Kidney (tissue), 14 donors: ENCODE data around the gene APH1A. TPM values are rescaled to one million over a fixed set of nuclear protein-coding genes. Genes with fewer than 3 reads are reported as not detected.
"Not testable (repeated sequence)": the region's sequence is repeated elsewhere in the genome, so short reads cannot be mapped to it uniquely, and the experiment has no call there.

Experiments
- DNase-seq, 5 donors: peaks; one replicate each; pipeline ENCODE4 v3.0.0-alpha.2; 2013 to 2020
- FAIRE-seq: peaks from 2 replicates; lab custom pipeline; 2012; peaks lifted over from hg19 to GRCh38; lab: Jason Lieb, UNC
- H3K27ac ChIP-seq, 2 donors: one replicate each; pipeline ENCODE4 v1.7.0; 2013; ENCODE audit warnings: low read depth in 2 of 2, low read length in 2 of 2, inconsistent platforms in 1 of 2
- H3K27me3 ChIP-seq: one replicate; pipeline ENCODE4 v1.7.1; 2013; ENCODE audit warnings: low read length, inconsistent platforms; ENCODE audit not compliant: control insufficient read depth, insufficient read depth
- H3K36me3 ChIP-seq, 3 donors: one replicate each; pipeline versions ENCODE4 v1.7.0 to v1.7.1; 2013; ENCODE audit warnings: low read length in 3 of 3, control low read depth in 1 of 3, inconsistent platforms in 1 of 3; ENCODE audit not compliant: insufficient read depth in 3 of 3, control insufficient read depth in 2 of 3
- H3K4me1 ChIP-seq, 3 donors: one replicate each; pipeline versions ENCODE4 v1.7.0 to v1.7.1; 2013; ENCODE audit warnings: low read length in 3 of 3, inconsistent platforms in 1 of 3, low read depth in 1 of 3; ENCODE audit not compliant: control insufficient read depth in 2 of 3, insufficient read depth in 2 of 3
- H3K4me3 ChIP-seq, 3 donors: one replicate each; pipeline versions ENCODE4 v1.7.0 to v1.8.1; 2013; ENCODE audit warnings: low read length in 3 of 3, control low read depth in 1 of 3, inconsistent platforms in 1 of 3
- H3K9ac ChIP-seq, 3 donors: one replicate each; pipeline versions ENCODE4 v1.7.0 to v1.7.1; 2013; ENCODE audit warnings: low read length in 3 of 3, control low read depth in 1 of 3, inconsistent platforms in 1 of 3
- H3K9me3 ChIP-seq, 3 donors: one replicate each; pipeline versions ENCODE4 v1.7.0 to v1.7.1; 2013; ENCODE audit warnings: low read length in 3 of 3, control low read depth in 1 of 3, inconsistent platforms in 1 of 3; ENCODE audit not compliant: control insufficient read depth in 2 of 3, insufficient read depth in 1 of 3
- CTCF ChIP-seq: IDR thresholded peaks from 3 replicates; pipeline ENCODE4 v1.5.1; 2012; ENCODE audit warnings: mild to moderate bottlenecking, moderate library complexity, borderline replicate concordance; ENCODE audit not compliant: insufficient read depth; ENCODE audit errors: extremely low read depth
- intact Hi-C: fragments of 100-400 bp; cut with DNase I; formaldehyde crosslinking; loops from one replicate; pipeline ENCODE4 v1.11.1; 2022
- polyA plus RNA-seq: library from polyadenylated mRNA; stranded (reverse); fragments of 350-450 nt; fragmentation: Illumina TruSeq; extraction: RNeasy Lipid Tissue Mini Kit (QIAGEN cat#74804); gene quantifications from one replicate; pipeline ENCODE4 v1.2.3, GENCODE V29; 2014; ENCODE audit warnings: low read depth, low replicate concordance; ENCODE audit not compliant: insufficient read depth
- total RNA-seq: library from RNA; stranded (reverse); fragmentation: NEBNext Ultra II Directional; extraction: Animal tissue kit (Norgen Biotek cat#: 25700); gene quantifications from one replicate; pipeline ENCODE4 v1.2.1, GENCODE V29; 2021
- donor health status: control.
- donor health status: control.
- donor health status: control.
- donor health status: control.
- donor health status: control.
- donor health status: DM: yes; HTN: yes; CAD: no.
- donor health status: Normal renal cell carcinoma (clear cell type).

Gene APH1A
- total and polyA plus RNA-seq, 2 donors from 2014 or later = 116 to 147 TPM

GRCh38 chr1:150234566-150235293 lies 34.1 kb downstream of the APH1A start:
- H3K9ac ChIP-seq = peak overlapping the region; percentile 72 to 97 (median 97)
- FAIRE-seq = no peak
- peak overlapping the region; percentile 93 to 94 for H3K27ac ChIP-seq
- peaks cover 0 to 3% (median 0%) of the 10 kb centered on the region in 3 donors for H3K4me1 ChIP-seq
- intact Hi-C loops = no loop called here
- no peaks in the 10 kb centered on the region for H3K27me3 ChIP-seq
- H3K4me3 ChIP-seq = peak overlapping the region; percentile 80 to 98 (median 88)
- no peaks in the 10 kb centered on the region for H3K36me3 ChIP-seq
- H3K9me3 ChIP-seq = no peaks in the 10 kb centered on the region
- DNase-seq = peak; percentile 76 to 94 (median 88)
- TF ChIP-seq CTCF = no peak

- Histone ChIP-seq H3K4me3 (peak overlapping the region; percentile 80 to 98 (median 88)), H3K9ac (peak overlapping the region; percentile 63 to 97 (median 97)), H3K27ac (peak overlapping the region; percentile 93 to 94), H3K36me3 (no peaks in the 10 kb centered on the region), H3K9me3 (no peaks in the 10 kb centered on the region), H3K4me1 (peaks cover 0 to 3% (median 0%) of the 10 kb centered on the region in 3 donors), H3K27me3 (no peaks in the 10 kb centered on the region)
- no peak for FAIRE-seq
- DNase-seq = no peak
- intact Hi-C loops = no loop called here
- no peak for TF ChIP-seq CTCF
Measured at GRCh38 chr1:150234309-150234565, 34.6 kb downstream of the APH1A start.

GRCh38 chr1:150233359-150234308 lies 35.2 kb downstream of the APH1A start:
- peak in 3 of 5 donors; percentile 53 to 87 (median 84) for DNase-seq
- peaks cover 0 to 3% (median 0%) of the 10 kb centered on the region in 3 donors for H3K4me1 ChIP-seq
- TF ChIP-seq CTCF = no peak
- peak overlapping the region; percentile 93 to 94 for H3K27ac ChIP-seq
- no peaks in the 10 kb centered on the region for H3K27me3 ChIP-seq
- peak overlapping the region; percentile 63 to 97 (median 97) for H3K9ac ChIP-seq
- no peaks in the 10 kb centered on the region for H3K9me3 ChIP-seq
- H3K36me3 ChIP-seq = no peaks in the 10 kb centered on the region
- peak overlapping the region; percentile 80 to 98 (median 88) for H3K4me3 ChIP-seq
- intact Hi-C loops = no loop called here
- no peak for FAIRE-seq

- H3K4me1 ChIP-seq, H3K36me3 ChIP-seq, H3K9me3 ChIP-seq, intact Hi-C loops, FAIRE-seq, H3K27me3 ChIP-seq, DNase-seq, H3K4me3 ChIP-seq, H3K9ac ChIP-seq, H3K27ac ChIP-seq: not testable (repeated sequence)
Measured at GRCh38 chr1:150232921-150233320, 35.9 kb downstream of the APH1A start.

- H3K27me3 ChIP-seq, intact Hi-C loops, H3K9ac ChIP-seq, FAIRE-seq, DNase-seq, H3K4me1 ChIP-seq, H3K4me3 ChIP-seq, H3K9me3 ChIP-seq, H3K27ac ChIP-seq: not testable (repeated sequence)
- peaks cover 6 to 20% (median 6%) of the 10 kb centered on the region in 3 donors for H3K36me3 ChIP-seq
Measured at GRCh38 chr1:150228246-150228645, 40.6 kb downstream of the APH1A start.
